GM10266 (cell line): ENCODE results near the gene PDLIM4.

ENCODE experiments used
- DNase-seq: peaks from one replicate; pipeline ENCODE4 v3.0.0; 2012; ENCODE audit errors: extremely low spot score
- TF ChIP-seq, protein P1 (sequence below): IDR thresholded peaks from 2 replicates; pipeline ENCODE4 v1.5.1; 2012; ENCODE audit warnings: mild to moderate bottlenecking, low read depth; ENCODE audit not compliant: control insufficient read depth, insufficient read depth; ENCODE audit errors: missing control alignments

Gene PDLIM4

DNA sequence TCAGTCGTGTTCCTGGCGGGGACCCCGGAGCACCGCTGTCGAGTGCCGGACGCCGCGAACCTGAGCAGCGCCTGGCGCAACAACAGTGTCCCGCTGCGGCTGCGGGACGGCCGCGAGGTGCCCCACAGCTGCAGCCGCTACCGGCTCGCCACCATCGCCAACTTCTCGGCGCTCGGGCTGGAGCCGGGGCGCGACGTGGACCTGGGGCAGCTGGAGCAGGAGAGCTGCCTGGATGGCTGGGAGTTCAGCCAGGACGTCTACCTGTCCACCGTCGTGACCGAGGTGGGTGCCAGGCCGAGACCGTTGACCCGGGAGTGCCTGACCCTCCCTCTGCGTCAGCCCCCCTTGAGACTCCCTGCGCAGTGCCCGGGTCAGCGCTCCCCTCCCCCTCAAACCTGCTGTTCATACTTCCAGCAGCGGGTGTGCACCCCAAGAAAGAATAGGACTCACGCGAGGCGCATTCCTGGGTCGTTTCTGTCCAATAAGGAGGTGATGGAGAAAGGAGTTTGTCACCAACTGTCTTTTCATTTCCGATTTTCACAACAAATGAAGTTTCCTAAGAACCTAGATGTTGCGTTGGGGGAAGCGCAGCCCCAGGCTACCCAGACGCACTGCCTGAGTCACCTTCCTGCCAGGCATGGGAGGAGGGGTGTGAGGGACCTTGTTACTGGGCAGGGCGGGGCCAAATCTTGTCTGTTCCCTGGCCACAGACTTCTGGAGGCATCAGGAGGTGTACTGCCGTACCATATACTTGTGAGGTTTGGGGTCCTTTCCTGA, 37.4 kb downstream of the PDLIM4 start:
- TF ChIP-seq, protein P1, sequence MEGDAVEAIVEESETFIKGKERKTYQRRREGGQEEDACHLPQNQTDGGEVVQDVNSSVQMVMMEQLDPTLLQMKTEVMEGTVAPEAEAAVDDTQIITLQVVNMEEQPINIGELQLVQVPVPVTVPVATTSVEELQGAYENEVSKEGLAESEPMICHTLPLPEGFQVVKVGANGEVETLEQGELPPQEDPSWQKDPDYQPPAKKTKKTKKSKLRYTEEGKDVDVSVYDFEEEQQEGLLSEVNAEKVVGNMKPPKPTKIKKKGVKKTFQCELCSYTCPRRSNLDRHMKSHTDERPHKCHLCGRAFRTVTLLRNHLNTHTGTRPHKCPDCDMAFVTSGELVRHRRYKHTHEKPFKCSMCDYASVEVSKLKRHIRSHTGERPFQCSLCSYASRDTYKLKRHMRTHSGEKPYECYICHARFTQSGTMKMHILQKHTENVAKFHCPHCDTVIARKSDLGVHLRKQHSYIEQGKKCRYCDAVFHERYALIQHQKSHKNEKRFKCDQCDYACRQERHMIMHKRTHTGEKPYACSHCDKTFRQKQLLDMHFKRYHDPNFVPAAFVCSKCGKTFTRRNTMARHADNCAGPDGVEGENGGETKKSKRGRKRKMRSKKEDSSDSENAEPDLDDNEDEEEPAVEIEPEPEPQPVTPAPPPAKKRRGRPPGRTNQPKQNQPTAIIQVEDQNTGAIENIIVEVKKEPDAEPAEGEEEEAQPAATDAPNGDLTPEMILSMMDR = no peak
- DNase-seq = no peak

DNA sequence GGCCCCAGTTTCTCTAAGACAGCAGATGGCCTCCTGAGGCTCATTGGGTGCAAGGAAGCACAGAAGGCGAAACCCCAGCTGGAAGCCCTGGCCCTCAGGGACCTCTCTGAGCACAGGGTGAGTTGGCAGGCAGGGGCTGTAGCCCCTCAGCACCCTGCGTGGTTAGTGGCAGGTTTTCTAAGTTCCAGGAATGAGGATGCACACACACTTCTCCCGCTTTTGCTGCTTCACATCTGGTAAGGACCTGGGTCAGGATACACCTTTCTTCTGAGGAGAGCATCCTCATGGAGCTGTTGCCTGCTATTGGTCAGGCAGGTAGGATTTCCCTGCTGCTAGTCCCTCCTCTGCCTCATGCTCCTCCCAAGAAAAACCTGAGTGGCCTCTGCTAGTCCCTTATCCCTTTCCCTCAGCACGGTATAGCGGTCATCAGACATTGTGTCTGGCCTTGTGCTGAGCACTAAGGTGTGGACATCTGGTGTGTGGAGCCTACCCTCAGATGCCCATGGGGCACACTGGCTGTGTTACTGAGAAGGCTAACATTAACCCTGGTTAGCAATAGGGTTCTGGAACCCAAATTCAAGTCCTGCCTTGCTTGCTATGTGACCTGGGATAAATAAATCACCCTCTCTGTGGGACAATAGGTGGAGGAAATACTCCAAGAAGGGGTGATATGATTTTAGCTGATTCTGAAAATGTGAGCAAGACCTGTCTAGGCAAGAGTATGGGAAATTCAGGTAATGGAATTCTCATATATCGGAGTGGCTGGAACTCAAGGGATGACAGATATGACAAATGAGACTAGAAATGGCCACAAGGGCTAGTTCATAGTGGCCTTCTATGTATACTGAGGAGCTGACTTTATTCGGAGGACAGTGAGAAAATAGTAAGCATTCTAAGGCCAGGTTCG, 38.3 kb downstream of the PDLIM4 start:
- no peak for DNase-seq

DNA sequence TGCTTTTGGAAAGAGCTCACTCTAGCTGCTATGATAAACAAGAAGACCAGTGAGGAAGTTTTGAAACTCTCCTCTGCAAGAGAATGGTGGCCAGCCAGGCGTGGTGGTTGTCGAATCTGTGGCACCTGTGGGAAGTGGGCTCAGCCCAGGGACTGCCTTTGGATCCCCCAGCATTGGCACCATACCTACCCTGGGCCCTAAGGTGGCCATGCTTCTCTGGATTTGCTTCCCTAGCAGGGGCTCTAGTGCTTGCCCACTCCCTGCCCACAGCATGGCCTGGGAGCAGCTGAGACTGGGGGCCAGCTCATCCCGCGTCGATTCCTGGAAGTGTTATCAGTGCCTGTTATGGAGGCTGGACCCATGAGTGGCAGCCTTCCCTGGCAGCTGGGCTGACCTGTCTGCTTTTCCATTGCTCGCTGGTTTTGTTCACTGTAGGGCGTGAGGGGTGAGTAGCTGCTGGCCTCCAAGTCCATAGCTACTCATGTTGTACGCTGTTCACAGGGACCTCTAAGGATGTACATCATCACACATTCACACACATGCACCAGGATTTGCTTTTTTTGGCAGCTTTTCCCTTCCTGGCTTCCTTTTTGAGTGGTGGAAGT, 39.0 kb downstream of the PDLIM4 start:
- TF ChIP-seq, protein P1 = no peak
- DNase-seq = no peak

More for the DNA sequence above, 38.3 kb downstream of the PDLIM4 start:
- TF ChIP-seq, protein P1 = no peak

DNA sequence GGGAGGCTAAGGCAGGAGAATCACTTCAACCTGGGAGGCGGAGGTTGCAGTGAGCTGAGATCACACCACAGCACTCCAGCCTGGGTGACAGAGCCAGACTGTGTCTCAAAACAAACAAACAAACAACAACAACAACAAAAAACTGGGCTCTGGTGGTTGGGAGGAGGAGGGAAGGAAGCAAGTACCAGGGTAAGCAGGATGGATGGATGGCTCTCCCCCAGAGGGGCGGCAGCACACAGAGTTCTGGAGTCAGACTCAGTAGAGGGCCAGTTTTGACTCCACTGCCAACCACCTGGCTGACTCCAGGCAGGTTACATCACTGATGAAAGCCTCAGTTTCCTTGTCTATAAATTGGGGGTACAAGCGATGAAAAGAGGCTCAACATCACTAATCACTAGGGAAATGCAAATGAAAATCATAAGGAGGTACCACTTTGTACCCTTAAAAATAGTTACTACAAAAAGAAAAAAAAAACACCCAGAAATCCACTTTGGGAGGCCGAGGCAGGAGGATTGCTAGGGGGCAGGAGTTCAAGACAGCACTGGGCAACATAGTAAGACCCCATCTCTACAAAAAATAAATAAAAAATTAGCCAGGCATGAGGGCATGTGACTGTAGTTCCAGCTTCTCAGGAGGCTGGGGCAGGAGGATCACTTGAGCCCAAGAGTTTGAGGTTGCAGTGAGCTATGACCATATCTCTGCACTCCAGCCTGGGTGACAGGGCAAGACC, 39.9 kb downstream of the PDLIM4 start:
- DNase-seq = no peak
- TF ChIP-seq, protein P1 = no peak

DNA sequence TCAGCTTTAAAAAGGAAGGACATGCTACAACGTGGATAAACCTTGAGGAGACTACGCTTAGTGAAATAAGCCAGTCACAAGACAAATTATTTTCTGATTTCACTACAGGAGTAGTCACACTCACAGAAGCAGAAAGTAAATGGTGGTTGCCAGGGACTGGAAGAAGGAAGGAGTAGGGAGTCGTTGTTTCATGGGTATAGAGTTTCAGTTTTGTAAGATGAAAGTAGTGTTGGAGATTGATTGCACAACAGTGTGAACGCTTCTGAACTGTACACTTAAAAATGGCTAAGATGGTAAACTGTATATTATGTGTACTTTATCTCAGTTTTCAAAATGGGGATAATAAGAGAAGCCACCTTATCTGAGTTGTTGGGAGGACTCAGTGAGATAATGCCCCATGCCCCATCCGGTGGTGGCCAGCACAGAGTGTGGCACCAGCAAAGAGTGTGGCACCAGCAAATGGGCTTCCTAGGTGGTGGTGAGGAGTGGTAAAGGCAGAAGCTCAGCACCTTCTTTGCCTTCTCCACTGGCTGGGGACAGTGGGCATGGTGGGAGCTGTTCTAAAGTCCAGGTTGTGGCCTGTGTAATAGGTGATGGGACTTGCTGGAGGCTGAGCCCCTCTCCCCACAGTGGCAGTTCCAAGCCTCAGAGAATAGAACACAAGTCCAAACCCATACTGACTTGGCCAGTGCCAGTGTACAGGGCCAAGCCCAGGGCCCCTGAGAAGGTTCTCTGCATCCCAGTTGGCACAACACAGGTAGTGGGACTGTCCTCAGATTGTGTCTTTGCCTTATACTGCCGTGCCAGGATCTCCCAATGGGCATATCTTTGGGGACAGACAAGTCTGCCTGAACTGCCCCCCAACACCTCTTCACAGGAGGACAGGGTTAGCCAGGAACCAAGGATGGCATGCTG, 41.1 kb downstream of the PDLIM4 start:
- no peak for DNase-seq

More for the DNA sequence above, 41.1 kb downstream of the PDLIM4 start:
- TF ChIP-seq, protein P1 = no peak
